ENCODE results near the gene C8A.

The C8A gene

DNA sequence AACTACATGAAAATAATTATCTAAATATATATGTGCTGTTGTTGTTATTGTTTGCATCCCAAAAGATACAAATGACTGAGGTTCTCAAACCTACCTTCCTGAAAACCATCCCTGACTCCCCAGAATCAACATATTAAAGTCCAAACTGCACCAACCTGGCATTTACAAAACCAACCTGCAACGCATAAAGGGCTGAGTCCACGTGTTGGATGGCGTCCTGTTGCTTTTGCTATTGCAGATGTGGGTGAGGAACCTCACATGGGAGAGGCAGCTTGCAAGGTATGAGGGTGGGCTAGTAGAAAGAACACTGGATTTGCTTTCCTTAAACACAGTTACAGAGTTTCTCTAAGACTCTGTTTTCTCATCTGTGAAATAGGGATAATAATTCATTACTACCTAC lies 112.8 kb downstream of the C8A start:
- Mint-ChIP-seq H3K27ac (no peak overlapping the region), H3K4me1 (no peaks in the 10 kb centered on the region), H3K36me3 (ENCODE audit: low read depth) (no peaks in the 10 kb centered on the region), H3K9me3 (peaks cover 9% of the 10 kb centered on the region), H3K4me3 (no peak overlapping the region), H3K27me3 (peaks cover 3% of the 10 kb centered on the region)
- ATAC-seq (no peak), DNase-seq (no peak)
